HG03520 (cell line): ENCODE measurements around the gene CRYAA.

Experiments used
- ATAC-seq: cut with Tn5 transposase; IDR thresholded peaks from one replicate; pipeline ENCODE4 v1.9.1; 2021; ENCODE audit warnings: mild to moderate bottlenecking, moderate library complexity; ENCODE audit not compliant: unreplicated experiment

Gene CRYAA

GRCh38 chr21:43201491-43201890 lies 32.7 kb downstream of the CRYAA start:
- ATAC-seq = no peak

GRCh38 chr21:43203591-43203990 lies 34.8 kb downstream of the CRYAA start:
- ATAC-seq = no peak

- no peak for ATAC-seq
These were observed 35.8 kb downstream of the CRYAA start for GRCh38 chr21:43204638-43205037.

- ATAC-seq = no peak
These were observed 37.6 kb downstream of the CRYAA start for GRCh38 chr21:43206231-43207042.

- ATAC-seq = no peak
These were observed 38.2 kb downstream of the CRYAA start for GRCh38 chr21:43207043-43207315.

GRCh38 chr21:43207868-43208267 lies 39.1 kb downstream of the CRYAA start:
- no peak for ATAC-seq

- ATAC-seq = no peak
These were observed 39.9 kb downstream of the CRYAA start for GRCh38 chr21:43208561-43209332.

- no peak for ATAC-seq
These were observed 41.0 kb downstream of the CRYAA start for GRCh38 chr21:43209575-43210453.

- ATAC-seq = no peak
These were observed 41.8 kb downstream of the CRYAA start for GRCh38 chr21:43210454-43211071.

- ATAC-seq = no peak
These were observed 42.4 kb downstream of the CRYAA start for GRCh38 chr21:43211072-43211759.

- ATAC-seq = no peak
These were observed 42.9 kb downstream of the CRYAA start for GRCh38 chr21:43211760-43212115.
